GM23248 (cell line): ENCODE measurements around the gene ACP3. TPM values are rescaled to one million over a fixed set of nuclear protein-coding genes. Genes with fewer than 3 reads are reported as not detected.

ENCODE experiments used
- DNase-seq: peaks from one replicate; pipeline ENCODE4 v3.0.0-alpha.2; 2015
- H2AFZ ChIP-seq: fragments of 200-600 bp; sonication (generic); 2 replicates; pipeline ENCODE4 v1.6.1; 2016; ENCODE audit warnings: antibody characterized with exemption
- H3F3A ChIP-seq: fragments of 200-600 bp; sonication (generic); 2 replicates; pipeline ENCODE4 v1.6.1; 2016; ENCODE audit warnings: mild to moderate bottlenecking, antibody characterized with exemption, mixed run types; ENCODE audit not compliant: insufficient read depth
- H3K27ac ChIP-seq: fragments of 200-600 bp; sonication (generic); 2 replicates; pipeline ENCODE4 v1.5.1; 2016; ENCODE audit warnings: mild to moderate bottlenecking
- H3K27me3 ChIP-seq: fragments of 200-600 bp; sonication (generic); replicated peaks from 2 replicates; pipeline ENCODE4 v1.6.1; 2016; ENCODE audit warnings: mild to moderate bottlenecking; ENCODE audit not compliant: insufficient read depth
- H3K36me3 ChIP-seq: fragments of 200-600 bp; sonication (generic); 2 replicates; pipeline ENCODE4 v1.6.1; 2016; ENCODE audit warnings: low read depth, mild to moderate bottlenecking
- H3K4me1 ChIP-seq: fragments of 200-600 bp; sonication (generic); 2 replicates; pipeline ENCODE4 v1.6.1; 2016; ENCODE audit warnings: mild to moderate bottlenecking; ENCODE audit not compliant: insufficient read depth
- H3K4me2 ChIP-seq: fragments of 200-600 bp; sonication (generic); one replicate; pipeline ENCODE4 v1.6.1; 2016; ENCODE audit warnings: mild to moderate bottlenecking; ENCODE audit not compliant: unreplicated experiment
- H3K4me3 ChIP-seq: fragments of 200-600 bp; sonication (generic); 2 replicates; pipeline ENCODE4 v1.5.1; 2016; ENCODE audit warnings: mild to moderate bottlenecking
- H3K79me2 ChIP-seq: fragments of 200-600 bp; sonication (generic); 2 replicates; pipeline ENCODE4 v1.6.1; 2016; ENCODE audit warnings: mild to moderate bottlenecking; ENCODE audit not compliant: insufficient read depth
- H3K9ac ChIP-seq: fragments of 200-600 bp; sonication (generic); 2 replicates; pipeline ENCODE4 v1.6.1; 2016; ENCODE audit warnings: mild to moderate bottlenecking
- H3K9me2 ChIP-seq: fragments of 200-600 bp; sonication (generic); 2 replicates; pipeline ENCODE4 v1.6.1; 2016; ENCODE audit warnings: mixed run types, mild to moderate bottlenecking, moderate library complexity; ENCODE audit not compliant: insufficient read depth
- H3K9me3 ChIP-seq: fragments of 200-600 bp; sonication (generic); one replicate; pipeline ENCODE4 v1.6.1; 2017; ENCODE audit warnings: low read depth
- H4K20me1 ChIP-seq: fragments of 200-600 bp; sonication (generic); 2 replicates; pipeline ENCODE4 v1.6.0; 2016; ENCODE audit not compliant: insufficient read depth
- EZH2 ChIP-seq: fragments of 200-600 bp; sonication (generic); IDR thresholded peaks from 2 replicates; pipeline ENCODE4 v1.6.1; 2018; ENCODE audit warnings: antibody characterized with exemption, mild to moderate bottlenecking; ENCODE audit not compliant: insufficient read depth, poor library complexity, severe bottlenecking
- EZH2phosphoT487 ChIP-seq: fragments of 200-600 bp; sonication (generic); IDR thresholded peaks from 2 replicates; pipeline ENCODE4 v1.6.1; 2018; ENCODE audit warnings: antibody characterized with exemption, moderate library complexity, mild to moderate bottlenecking, low read depth; ENCODE audit not compliant: insufficient read depth
- WGBS, 2 experiments: methylation state at CpG; one replicate each; pipeline ENCODE4 v1.1.6; 2015 to 2017; ENCODE audit warnings: low lambda C conversion rate in 2 of 2, low coverage in 1 of 2; ENCODE audit errors: missing lambda C conversion rate in 2 of 2; 5-methylcytosine and 5-hydroxymethylcytosine counted together
- in situ Hi-C: fragments of 300-500 bp; cut with MboI; formaldehyde crosslinking; loops from 2 replicates; pipeline ENCODE4 v1.15.0; 2020
- polyA plus RNA-seq: library from polyadenylated mRNA; unstranded; fragments of >200 nt; fragmentation: Nextera tagmentation; extraction: Ambion mirVana; gene quantifications from 2 replicates; pipeline ENCODE4 v1.2.1, GENCODE V29; 2016
- total RNA-seq: library from RNA; depleted of rRNA; stranded (reverse); fragments of >200 nt; shearing (Covaris generic); gene quantifications from 2 replicates; pipeline ENCODE4 v1.2.3, GENCODE V29; 2014

Gene ACP3
- total and polyA plus RNA-seq, 2 experiments from 2014 or later = 1.1 to 1.6 TPM

DNA sequence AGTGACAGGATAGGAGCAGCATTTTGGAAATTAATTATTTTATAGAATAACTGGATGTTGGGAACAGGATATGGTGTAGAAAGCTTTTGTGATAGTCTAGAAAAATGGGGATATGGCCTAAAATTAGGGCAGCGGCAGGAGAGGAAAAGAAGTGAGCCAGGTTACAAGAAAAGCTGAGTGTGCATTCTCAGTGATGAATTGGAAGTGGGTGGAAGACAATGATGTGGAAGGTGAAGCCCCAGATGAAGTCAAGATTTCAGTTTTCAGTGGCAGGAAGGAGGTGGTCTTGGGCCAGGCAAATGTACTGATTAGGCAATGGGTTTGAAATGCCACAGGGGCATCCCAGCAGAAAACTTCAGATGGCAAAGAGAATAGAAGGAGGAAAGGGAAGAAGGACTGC, 33.6 kb downstream of the ACP3 start:
- H3K27ac ChIP-seq = no peak overlapping the region
- 0% methylated on average over 1 of the region's 1 CpG for WGBS, 2 experiments
- no peak overlapping the region for H3K4me2 ChIP-seq
- no peaks in the 10 kb centered on the region for H3K27me3 ChIP-seq
- H3K79me2 ChIP-seq = no peaks in the 10 kb centered on the region
- H3K4me3 ChIP-seq = no peak overlapping the region
- DNase-seq = no peak
- TF ChIP-seq EZH2 (no peak), EZH2phosphoT487 (no peak)
- in situ Hi-C loops = no loop called here
- H2AFZ ChIP-seq = no peak overlapping the region
- no peaks in the 10 kb centered on the region for H3K36me3 ChIP-seq
- no peaks in the 10 kb centered on the region for H3K9me2 ChIP-seq
- H3F3A ChIP-seq = peaks cover 17% of the 10 kb centered on the region
- H3K9ac ChIP-seq = no peak overlapping the region
- peaks cover 18% of the 10 kb centered on the region for H3K4me1 ChIP-seq
- H3K9me3 ChIP-seq = no peaks in the 10 kb centered on the region
- H4K20me1 ChIP-seq = no peaks in the 10 kb centered on the region

GRCh38 chr3:132351222-132351806, 34.1 kb downstream of the ACP3 start:
- no peak for DNase-seq
- no peak overlapping the region for H3K4me3 ChIP-seq
- H3K9me3 ChIP-seq = no peaks in the 10 kb centered on the region
- no peak overlapping the region for H3K9ac ChIP-seq
- H2AFZ ChIP-seq = no peak overlapping the region
- no peaks in the 10 kb centered on the region for H4K20me1 ChIP-seq
- no peak overlapping the region for H3K27ac ChIP-seq
- no peaks in the 10 kb centered on the region for H3K36me3 ChIP-seq
- in situ Hi-C loops = no loop called here
- H3K27me3 ChIP-seq = no peaks in the 10 kb centered on the region
- WGBS, 2 experiments = 95 to 97% methylated on average over 5 of the region's 5 CpGs
- TF ChIP-seq EZH2 = no peak
- no peak for TF ChIP-seq EZH2phosphoT487
- no peak overlapping the region for H3K4me2 ChIP-seq
- peaks cover 13% of the 10 kb centered on the region for H3K4me1 ChIP-seq
- H3F3A ChIP-seq = peaks cover 12% of the 10 kb centered on the region; the same call in 1 of the 2 replicates
- H3K9me2 ChIP-seq = no peaks in the 10 kb centered on the region
- H3K79me2 ChIP-seq = no peaks in the 10 kb centered on the region

- peak; percentile 80 for DNase-seq
- no peak for TF ChIP-seq EZH2phosphoT487
- TF ChIP-seq EZH2 = no peak
- Histone ChIP-seq H3F3A (no peaks in the 10 kb centered on the region), H4K20me1 (no peaks in the 10 kb centered on the region), H3K27me3 (no peaks in the 10 kb centered on the region), H3K4me2 (no peak overlapping the region), H3K4me1 (no peaks in the 10 kb centered on the region), H2AFZ (peak overlapping the region; percentile 49), H3K9ac (no peak overlapping the region), H3K27ac (no peak overlapping the region), H3K9me3 (no peaks in the 10 kb centered on the region), H3K4me3 (no peak overlapping the region), H3K9me2 (no peaks in the 10 kb centered on the region), H3K36me3 (no peaks in the 10 kb centered on the region), H3K79me2 (no peaks in the 10 kb centered on the region)
- in situ Hi-C loops = no loop called here
- WGBS, 2 experiments = 4 to 9% methylated on average over 6 of the region's 6 CpGs
Measured at GRCh38 chr3:132352556-132353143, 35.4 kb downstream of the ACP3 start.

DNA sequence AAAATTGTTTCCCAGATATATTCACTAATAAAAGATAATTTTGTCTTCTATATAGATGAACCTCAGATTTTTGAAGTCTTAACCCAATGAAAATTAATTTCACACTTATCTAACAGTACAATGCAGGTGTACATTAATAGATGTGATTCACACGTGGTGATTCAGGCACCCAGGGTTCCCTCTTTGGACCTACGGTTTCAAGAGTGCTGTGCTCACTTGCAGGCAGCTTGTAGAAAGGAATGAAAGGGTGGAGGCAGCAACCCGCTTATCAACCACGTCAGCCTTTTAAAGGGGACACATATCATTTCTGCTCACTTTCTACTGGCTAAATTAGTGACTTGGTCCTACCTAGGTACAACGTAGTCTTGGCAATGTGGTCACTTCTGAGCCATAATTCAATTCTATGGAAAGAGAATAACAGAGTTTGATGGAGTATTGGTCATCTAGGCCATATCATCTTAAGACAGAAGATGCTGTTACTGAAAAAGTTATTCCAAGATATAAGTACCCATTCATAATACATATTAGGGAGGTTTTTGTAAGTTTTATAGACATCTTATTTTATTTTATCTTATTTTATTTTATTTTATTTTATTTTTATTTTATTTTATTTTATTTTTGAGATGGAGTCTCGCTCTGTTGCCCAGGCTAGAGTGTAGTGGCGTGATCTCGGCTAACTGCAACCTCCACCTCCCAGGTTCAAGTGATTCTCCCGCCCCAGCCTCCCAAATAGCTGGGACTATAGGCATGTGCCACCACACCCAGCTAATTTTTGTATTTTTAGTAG, 37.9 kb downstream of the ACP3 start:
- no peaks in the 10 kb centered on the region for H3K4me1 ChIP-seq
- WGBS, 2 experiments = 76% methylated on average over 9 of the region's 9 CpGs
- no peak overlapping the region for H3K4me3 ChIP-seq
- H3F3A ChIP-seq = no peaks in the 10 kb centered on the region
- no peak overlapping the region for H2AFZ ChIP-seq
- no peaks in the 10 kb centered on the region for H3K9me2 ChIP-seq
- H3K79me2 ChIP-seq = no peaks in the 10 kb centered on the region
- DNase-seq = no peak
- H4K20me1 ChIP-seq = no peaks in the 10 kb centered on the region
- H3K36me3 ChIP-seq = no peaks in the 10 kb centered on the region
- H3K27ac ChIP-seq = no peak overlapping the region
- no peak overlapping the region for H3K9ac ChIP-seq
- no peaks in the 10 kb centered on the region for H3K27me3 ChIP-seq
- no peak for TF ChIP-seq EZH2
- TF ChIP-seq EZH2phosphoT487 = no peak
- in situ Hi-C loops = no loop called here
- no peak overlapping the region for H3K4me2 ChIP-seq
- H3K9me3 ChIP-seq = no peaks in the 10 kb centered on the region
